Omental fat pad (tissue), 4 donors: ENCODE data around the gene TEDC2. TPM values are rescaled to one million over a fixed set of nuclear protein-coding genes. Genes with fewer than 3 reads are reported as not detected.

Experiments used
- ATAC-seq: fragments of 150-250 bp; one replicate; pipeline ENCODE4 v1.9.1; 2016; ENCODE audit warnings: mild to moderate bottlenecking, moderate library complexity; ENCODE audit not compliant: low FRiP score
- DNase-seq: peaks from one replicate; pipeline ENCODE4 v3.0.0-alpha.2; 2019; ENCODE audit warnings: low spot score
- CTCF ChIP-seq, 3 donors: fragments of 450-650 bp; IDR thresholded peaks; one replicate each; pipeline ENCODE4 v1.5.1; 2016 to 2017; ENCODE audit warnings: antibody characterized with exemption in 3 of 3, mild to moderate bottlenecking in 3 of 3, moderate library complexity in 2 of 3
- total RNA-seq, 4 donors: library from RNA; depleted of rRNA; stranded (reverse); fragments of >200 nt; gene quantifications; one replicate each; pipeline ENCODE4 v1.1.0, GENCODE V29; 2016

TEDC2 gene
- total RNA-seq, 4 donors from 2014 or later: 0.50 to 1.1 TPM; not detected in 2

DNA sequence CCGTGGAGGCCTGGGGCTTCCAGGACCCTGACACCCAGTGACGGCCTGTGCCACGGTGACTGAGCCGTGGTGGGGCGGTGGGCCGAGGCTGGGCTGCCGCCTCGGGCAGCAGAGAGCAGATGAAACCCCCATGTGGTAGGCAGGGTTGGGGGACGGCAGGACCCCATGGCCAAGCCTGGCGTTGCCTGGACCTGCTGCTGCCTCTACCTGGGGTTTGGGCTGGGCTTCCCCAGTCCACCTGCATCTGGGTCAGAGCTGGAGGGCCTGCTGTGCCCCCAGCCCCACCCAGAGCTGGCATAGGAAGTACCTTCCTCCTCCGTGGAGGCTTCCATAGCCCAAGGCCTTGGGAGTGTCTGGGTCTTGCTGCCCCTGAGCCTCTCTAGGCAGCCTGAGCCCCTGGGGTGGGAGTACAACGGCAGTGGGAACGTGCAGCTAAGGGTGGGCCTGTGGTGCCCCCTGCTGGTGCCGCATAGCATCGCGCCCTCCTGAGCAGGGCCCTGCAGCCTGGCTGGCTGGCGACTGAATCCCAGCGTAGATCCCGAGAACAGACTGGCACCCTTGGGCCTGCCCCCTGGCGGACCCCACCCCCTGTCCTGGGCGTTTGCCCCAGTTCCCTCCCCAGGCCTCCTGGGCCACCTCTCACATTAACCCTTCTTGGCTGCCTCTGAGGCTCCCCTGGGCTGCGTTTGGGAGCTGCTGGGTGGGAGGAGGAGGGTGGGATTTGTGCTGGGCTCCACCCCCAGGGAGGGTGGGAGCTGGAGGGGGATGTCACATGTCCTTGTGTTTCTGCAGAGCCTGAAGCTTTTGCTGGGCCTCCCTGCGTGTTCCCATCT, 41.2 kb downstream of the TEDC2 start:
- ATAC-seq: peak; percentile 86
- peak; percentile 77 for DNase-seq
- peak in 2 of 3 donors; percentile 92 to 96 for TF ChIP-seq CTCF (IDR thresholded peaks at IDR 0.05)

DNA sequence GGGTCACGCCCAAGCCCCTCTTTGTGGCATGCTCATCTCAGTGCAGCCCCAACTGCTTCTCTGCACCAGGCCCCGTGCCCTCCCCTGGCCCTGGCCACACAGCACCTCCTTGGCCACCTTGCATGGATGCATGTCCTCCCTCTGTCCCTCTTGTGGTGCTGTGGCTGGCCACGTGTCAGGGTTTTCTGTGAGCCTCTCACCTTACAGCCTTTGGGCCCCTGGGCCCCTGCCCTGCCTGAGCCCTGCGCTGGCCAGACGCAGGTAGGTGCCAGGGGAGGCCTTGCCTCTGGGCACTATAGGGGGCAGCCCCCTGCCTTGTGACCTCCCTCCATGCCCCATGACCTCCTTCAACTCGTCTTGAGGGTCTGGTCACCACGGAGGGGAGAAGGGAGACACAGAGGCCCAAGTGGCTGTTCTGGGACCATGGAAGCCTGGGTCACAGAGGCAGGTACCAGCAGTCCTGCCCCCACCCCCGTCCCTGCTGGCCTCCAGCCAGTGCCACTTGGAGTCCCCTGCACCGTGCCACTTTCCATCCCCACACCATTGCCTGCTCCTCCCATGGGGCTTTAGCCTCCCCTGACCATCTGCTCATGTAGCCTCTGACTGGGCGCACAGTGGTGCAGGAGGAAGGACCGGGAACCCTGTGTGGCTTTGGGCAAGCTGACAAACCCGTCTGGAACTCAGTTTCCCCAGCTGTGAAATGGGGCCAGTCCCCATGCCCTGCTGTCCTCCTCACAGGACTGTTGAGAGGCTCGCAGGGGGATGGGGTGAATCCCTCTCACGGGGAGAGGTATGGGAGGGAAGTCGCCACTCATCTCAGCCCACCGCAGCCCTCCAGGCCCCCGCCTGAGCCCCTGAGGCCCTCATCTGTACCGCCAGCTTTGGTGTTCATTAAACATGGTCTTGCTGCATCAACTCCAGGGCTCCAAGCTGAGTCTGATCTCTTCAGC, 42.3 kb downstream of the TEDC2 start:
- no peak for DNase-seq
- ATAC-seq: peak; percentile 0
- TF ChIP-seq CTCF (IDR thresholded peaks at IDR 0.05): no peak

GRCh38 chr16:2505695-2506094, 45.8 kb downstream of the TEDC2 start:
- no peak for ATAC-seq
- DNase-seq: no peak
- TF ChIP-seq CTCF (IDR thresholded peaks at IDR 0.05): no peak

DNA sequence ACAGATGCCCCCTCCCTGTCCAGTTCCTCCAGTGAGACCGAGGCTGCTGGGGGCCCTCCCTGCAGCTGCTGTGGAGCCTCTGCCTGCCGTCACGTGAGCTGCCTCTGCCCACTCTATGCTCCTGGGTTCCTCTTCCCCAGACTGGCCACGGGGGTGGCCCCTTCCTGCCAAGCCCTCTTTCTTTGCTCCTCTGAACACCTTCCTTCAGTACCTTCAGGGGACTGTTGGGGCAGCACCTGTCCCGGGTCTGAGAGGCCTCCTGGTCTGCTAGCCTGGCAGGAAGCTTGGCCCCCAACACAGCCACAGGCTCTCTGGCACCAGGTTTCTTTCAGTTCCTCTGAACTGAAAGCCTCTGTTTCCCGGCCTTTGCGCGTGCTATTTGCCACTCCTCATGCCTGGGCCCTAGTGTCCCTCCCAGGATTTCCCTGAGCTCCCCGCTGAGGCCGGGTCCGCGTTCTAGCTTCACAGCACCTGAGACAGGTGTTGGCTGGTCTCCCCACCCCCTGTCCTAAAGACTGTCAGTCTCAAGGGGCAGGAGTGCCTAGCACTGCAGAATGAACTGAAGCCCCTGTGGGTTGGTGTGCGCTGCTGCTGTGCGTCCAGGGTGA, 47.2 kb downstream of the TEDC2 start:
- ATAC-seq (no peak), DNase-seq (no peak)

GRCh38 chr16:2507665-2508064, 47.8 kb downstream of the TEDC2 start:
- no peak for DNase-seq
- no peak for TF ChIP-seq CTCF (IDR thresholded peaks at IDR 0.05)
- ATAC-seq: no peak

More for the DNA sequence above, 47.2 kb downstream of the TEDC2 start:
- TF ChIP-seq CTCF (IDR thresholded peaks at IDR 0.05): no peak

DNA sequence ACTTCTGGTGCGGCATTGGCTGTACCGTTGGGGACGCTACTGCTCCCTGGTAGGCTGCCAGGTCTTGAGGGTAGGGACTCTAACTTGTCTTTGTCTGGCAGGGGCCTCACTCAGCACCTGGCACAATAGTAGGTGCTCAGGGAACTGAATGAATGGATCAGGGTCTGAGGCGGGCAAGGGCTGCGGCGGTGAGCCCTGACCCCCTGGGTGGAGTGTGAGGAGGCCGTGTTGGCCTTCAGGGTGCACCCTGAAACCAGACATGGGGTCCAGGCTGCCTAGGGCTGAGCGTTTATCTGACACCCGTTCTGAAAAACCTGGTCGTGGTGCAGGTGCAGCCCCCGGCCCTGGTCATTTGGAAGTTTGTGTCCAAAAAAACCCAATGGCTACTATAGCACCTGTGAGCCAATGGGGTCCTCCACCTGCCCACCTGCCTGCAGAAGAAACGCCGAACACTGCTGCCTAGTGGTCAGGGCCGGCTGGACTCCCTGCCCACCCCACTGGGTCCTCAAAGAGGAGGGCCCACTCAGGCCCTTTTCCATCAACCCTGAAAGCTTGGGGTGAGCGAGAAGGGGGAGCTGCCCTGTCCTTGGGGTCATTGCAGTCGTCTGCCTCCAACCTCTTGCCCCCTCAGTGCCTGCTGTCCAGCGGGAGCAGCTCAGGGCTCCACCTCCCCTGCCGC, 49.0 kb downstream of the TEDC2 start:
- TF ChIP-seq CTCF (IDR thresholded peaks at IDR 0.05): no peak
- DNase-seq: no peak
- no peak for ATAC-seq
